HG02870 (cell line): ENCODE data around the gene ABCA6.
"Not testable (repeated sequence)": the region's sequence is repeated elsewhere in the genome, so short reads cannot be mapped to it uniquely, and the experiment has no call there.

Experiments used
- ATAC-seq: cut with Tn5 transposase; IDR thresholded peaks from one replicate; pipeline ENCODE4 v1.9.1; 2021; ENCODE audit warnings: mild to moderate bottlenecking, moderate library complexity; ENCODE audit not compliant: unreplicated experiment

ABCA6 gene

DNA sequence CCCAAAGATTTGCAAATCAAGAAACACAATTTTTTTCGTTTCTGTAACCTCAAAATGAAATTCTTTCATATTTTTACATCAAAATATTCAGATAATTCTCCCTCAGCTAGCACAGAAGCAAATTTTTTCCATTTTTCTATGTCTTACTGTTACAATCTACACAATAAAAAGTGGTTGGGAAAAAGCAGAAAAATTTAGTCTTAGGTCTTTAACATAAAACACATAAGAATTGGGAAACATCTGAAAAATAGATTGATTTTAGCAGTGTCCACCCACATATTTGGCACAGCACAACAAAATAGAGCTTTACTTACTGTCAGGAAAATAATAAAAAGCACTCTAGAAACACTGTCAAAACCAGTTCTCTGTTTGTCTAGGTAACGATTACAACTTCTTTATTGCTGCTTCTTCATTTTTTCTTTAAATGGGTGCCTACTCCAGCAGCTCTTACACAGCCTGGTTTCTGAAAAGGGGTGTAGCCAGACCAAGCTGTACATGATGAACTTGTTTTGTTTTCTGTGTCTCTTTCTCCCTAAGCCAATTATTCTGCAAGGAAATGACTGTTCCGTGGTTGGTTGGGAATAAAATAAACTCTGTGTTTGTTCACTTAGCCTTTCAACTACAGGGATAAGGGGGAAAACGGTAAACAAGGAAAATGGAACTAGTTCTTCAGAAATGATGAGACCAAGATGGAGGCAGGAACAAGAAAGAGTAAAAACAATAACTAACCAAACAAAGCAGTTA is at the start of gene ABCA6:
Gene ABCA6, minus strand, starts transcription at position 465 of the 744 bp plus-strand sequence. CDS start 1,192 bp downstream, outside the sequence.
- ATAC-seq, result no peak

DNA sequence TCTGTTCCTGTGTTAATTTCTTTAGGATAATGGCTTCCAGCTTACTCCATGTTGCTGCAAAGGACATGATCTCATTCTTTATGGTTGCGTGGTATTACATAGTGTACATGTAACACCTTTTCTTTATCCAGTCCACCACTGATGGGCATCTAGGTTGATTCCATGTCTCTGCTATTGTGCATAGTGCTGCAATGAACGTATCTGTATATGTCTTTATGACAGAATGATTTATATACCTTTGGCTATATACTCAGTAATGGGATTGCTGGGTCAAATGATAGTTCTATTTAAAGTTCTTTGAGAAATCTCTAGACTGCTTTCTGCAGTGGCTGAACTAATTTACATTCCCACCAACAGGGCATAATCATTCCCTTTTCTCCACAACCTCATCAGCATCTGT is 47.1 kb upstream of the ABCA6 start:
- no peak for ATAC-seq

DNA sequence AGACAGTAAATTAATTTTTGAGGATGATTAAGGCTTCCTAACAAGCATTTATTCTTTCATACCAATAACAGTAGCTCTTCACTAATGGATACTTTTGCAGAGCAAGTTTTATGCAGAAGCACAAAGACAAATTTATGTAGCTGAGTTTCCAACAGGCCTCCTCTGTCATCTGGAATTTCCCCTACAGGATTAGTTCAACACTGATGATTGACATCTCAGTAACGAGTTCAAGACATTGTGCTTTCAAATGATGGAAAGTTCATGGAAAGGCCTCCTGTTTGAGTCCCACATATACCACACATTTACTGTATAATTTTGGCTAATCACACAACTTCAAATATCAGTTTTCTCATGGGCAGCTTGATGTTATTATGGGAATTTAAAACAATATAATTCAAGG is 46.4 kb upstream of the ABCA6 start:
- ATAC-seq, result no peak

GRCh38 chr17:69187294-69187693 is 45.6 kb upstream of the ABCA6 start:
- no peak for ATAC-seq

GRCh38 chr17:69179227-69179952 is 37.7 kb upstream of the ABCA6 start:
- no peak for ATAC-seq

- no peak for ATAC-seq
Measured at GRCh38 chr17:69176457-69176795, 34.7 kb upstream of the ABCA6 start.

GRCh38 chr17:69175625-69176456 is 34.1 kb upstream of the ABCA6 start:
- ATAC-seq, result no peak

GRCh38 chr17:69175262-69175624 is 33.5 kb upstream of the ABCA6 start:
- ATAC-seq, result no peak

DNA sequence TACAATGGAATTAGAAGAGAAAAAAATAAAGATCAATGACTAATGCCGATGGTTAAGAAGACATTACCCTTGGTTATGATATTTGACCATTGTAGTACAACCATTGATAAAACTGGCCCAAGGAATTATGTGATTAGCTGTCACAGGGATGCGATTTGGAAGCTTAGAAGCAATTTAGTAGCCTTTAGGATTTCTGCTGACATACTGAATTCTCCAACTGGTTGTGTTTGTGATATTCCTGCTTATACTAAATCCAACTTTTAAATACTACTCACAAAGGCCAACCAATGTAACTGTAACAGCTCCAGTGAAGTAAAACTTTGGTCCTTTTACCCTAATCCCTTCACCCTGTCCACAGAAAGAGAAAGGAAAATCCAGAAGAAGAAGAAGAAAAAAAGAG is 31.4 kb upstream of the ABCA6 start:
- ATAC-seq, result no peak

DNA sequence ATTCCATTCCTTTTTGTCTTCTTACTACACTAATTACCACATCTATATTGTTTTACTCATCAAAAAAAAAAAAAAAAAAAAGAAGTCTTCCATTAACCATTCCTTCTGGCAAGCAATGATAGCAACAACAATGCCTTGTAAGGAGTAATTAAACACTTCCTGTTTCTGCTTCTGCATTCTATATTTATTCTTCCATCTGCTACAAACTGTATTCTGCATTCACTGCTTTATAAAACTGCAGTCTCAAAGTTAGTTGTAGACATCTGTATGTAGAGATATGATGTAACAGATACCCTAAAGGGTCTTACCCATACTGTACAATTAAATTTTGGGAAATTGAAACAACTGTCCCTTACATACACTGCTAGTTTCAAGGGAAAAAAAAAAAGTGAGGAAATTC is 28.7 kb upstream of the ABCA6 start:
- ATAC-seq, result no peak

- not testable (repeated sequence) for ATAC-seq
Measured at GRCh38 chr17:69168642-69169041, 26.9 kb upstream of the ABCA6 start.

- no peak for ATAC-seq
Measured at GRCh38 chr17:69166957-69167356, 25.3 kb upstream of the ABCA6 start.

- no peak for ATAC-seq
Measured at GRCh38 chr17:69164206-69164605, 22.5 kb upstream of the ABCA6 start.

DNA sequence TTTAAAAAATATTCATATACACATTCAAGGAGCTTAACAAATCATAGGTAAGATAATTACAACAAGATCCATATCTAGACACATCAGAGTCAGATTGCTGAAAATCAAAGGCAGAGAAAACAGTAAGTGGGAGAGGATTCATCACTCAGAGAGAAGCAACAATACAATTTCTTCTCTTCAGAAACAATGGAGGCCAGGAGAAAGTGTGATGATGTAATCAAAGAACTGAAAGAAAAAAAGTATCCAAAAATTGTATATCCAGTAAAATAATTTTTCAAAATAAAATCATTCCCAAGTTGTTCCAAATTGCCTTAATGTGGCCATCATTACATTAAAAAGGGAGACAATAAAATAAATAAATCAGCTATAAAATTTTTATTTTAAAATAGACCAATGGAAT is 17.7 kb upstream of the ABCA6 start:
- no peak for ATAC-seq

DNA sequence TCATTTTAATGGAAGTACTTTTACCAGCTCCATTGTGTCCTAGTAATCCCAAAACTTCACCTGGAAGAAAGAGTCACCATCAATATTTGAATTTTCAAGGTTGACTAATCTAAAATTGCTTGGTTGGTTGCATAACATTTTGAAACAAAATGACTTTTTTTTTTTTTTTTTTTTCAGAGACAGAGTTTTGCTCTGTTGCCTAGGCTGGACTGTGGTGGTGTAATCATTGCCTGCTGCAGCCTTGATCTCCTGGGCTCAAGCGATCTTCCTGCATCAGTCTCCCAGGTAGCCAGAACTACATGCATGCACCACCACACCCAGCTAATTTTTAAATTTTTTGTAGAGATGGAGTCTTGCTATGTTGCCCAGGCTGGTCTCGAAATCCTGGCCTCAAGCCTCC is 12.6 kb upstream of the ABCA6 start:
- no peak for ATAC-seq

DNA sequence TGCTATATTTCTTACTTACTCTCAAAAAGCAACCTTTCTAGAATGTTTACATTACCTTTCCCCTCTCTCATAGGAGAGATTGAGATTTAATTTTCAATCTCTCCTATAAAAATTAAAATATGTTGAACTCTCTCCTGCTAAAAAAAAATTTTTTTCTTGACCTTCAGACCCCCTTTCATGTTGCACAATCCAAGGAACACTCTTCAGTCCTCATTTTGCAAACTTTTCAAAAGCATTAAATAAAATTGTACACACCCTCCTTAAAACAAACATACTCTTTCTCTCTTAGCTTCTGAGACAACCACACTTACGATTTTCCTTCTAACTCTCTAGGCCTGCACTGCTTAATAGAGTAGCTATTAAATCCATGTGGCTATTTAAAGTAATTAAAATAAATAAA is 8.6 kb upstream of the ABCA6 start:
- no peak for ATAC-seq

GRCh38 chr17:69147460-69147859 is 5.8 kb upstream of the ABCA6 start:
- ATAC-seq, result no peak

GRCh38 chr17:69144331-69145255 is 2.9 kb upstream of the ABCA6 start:
- ATAC-seq, result no peak

GRCh38 chr17:69143683-69144231 is 2.1 kb upstream of the ABCA6 start:
- no peak for ATAC-seq

- no peak for ATAC-seq
Measured at GRCh38 chr17:69143151-69143550, 1.5 kb upstream of the ABCA6 start.
